Measurements from ENCODE around the gene ERBB2.

Gene ERBB2

GRCh38 chr17:39755554-39756379 is 55.9 kb downstream of the ERBB2 start:
- TF ChIP-seq, protein P1, sequence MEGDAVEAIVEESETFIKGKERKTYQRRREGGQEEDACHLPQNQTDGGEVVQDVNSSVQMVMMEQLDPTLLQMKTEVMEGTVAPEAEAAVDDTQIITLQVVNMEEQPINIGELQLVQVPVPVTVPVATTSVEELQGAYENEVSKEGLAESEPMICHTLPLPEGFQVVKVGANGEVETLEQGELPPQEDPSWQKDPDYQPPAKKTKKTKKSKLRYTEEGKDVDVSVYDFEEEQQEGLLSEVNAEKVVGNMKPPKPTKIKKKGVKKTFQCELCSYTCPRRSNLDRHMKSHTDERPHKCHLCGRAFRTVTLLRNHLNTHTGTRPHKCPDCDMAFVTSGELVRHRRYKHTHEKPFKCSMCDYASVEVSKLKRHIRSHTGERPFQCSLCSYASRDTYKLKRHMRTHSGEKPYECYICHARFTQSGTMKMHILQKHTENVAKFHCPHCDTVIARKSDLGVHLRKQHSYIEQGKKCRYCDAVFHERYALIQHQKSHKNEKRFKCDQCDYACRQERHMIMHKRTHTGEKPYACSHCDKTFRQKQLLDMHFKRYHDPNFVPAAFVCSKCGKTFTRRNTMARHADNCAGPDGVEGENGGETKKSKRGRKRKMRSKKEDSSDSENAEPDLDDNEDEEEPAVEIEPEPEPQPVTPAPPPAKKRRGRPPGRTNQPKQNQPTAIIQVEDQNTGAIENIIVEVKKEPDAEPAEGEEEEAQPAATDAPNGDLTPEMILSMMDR (IDR thresholded peaks at IDR 0.05; ENCODE audit: borderline replicate concordance, control extremely low read depth, extremely low read depth, insufficient read depth, missing control alignments), result no peak
- peak; percentile 82 for DNase-seq (ENCODE audit: low spot score)
- in situ Hi-C loops (cut with MboI; ENCODE audit: low sequenced_read_pairs, unreplicated experiment), result no loop called here

DNA sequence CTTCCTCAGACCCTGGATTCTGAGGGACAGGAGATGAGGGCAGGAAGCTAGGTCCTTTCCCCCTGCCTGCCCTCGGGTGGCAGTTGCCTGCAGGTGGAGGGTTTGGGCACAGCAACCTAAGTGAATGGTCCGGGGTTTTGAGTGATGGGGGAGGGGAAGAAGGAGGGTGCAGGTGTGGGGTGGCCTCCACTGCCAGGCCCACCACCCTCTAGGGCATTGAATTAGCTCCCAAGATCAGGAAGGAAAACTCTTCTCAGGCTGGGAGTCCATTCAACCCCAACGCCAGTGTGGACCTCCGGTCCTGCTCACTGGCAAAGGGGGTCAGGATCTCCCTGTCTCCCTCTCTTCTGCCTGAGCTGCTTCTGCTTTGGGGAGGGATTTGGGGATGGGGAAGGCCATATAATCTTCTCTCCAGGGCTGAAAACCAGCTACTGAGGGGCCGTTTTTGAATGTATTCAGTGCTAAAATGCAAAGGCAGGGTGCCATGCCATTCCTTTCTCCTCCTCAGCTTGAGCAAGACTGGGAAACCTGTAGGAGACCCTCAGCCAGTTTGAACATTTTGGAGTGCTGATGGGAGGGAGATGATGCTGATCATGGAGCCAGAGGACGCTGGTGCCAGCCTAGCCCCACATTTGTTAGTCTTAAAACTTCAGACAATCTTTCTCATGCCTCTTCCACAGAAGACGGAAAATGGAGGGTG is 56.7 kb downstream of the ERBB2 start:
- in situ Hi-C loops (cut with MboI; ENCODE audit: low sequenced_read_pairs, unreplicated experiment), result no loop called here
- TF ChIP-seq, protein P1 (IDR thresholded peaks at IDR 0.05; ENCODE audit: borderline replicate concordance, control extremely low read depth, extremely low read depth, insufficient read depth, missing control alignments), result no peak
- DNase-seq (ENCODE audit: low spot score), result no peak

DNA sequence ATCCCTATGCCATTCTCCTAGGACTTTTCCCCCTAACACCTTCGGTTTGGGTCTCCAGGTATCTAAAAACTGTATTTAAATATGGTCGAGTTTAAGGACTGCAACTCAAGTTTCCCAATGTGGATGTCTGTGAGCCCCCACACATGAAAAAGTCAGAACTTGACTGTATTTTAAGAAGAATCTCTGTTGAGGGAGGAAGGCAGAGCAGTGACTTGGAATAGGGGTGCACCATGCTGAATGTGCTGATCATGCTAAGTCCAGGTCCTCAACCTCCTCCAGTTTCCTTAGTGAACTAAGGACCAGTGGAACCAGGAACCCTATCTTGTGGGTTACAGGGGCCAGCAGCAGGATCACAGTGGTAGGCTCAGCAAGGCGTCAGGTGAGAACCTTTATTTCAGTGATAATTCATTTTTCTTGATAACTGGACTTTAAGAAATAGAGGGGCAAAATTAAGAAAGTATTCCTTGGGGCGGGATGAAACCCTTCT is 57.4 kb downstream of the ERBB2 start:
- no peak for DNase-seq (ENCODE audit: low spot score)

DNA sequence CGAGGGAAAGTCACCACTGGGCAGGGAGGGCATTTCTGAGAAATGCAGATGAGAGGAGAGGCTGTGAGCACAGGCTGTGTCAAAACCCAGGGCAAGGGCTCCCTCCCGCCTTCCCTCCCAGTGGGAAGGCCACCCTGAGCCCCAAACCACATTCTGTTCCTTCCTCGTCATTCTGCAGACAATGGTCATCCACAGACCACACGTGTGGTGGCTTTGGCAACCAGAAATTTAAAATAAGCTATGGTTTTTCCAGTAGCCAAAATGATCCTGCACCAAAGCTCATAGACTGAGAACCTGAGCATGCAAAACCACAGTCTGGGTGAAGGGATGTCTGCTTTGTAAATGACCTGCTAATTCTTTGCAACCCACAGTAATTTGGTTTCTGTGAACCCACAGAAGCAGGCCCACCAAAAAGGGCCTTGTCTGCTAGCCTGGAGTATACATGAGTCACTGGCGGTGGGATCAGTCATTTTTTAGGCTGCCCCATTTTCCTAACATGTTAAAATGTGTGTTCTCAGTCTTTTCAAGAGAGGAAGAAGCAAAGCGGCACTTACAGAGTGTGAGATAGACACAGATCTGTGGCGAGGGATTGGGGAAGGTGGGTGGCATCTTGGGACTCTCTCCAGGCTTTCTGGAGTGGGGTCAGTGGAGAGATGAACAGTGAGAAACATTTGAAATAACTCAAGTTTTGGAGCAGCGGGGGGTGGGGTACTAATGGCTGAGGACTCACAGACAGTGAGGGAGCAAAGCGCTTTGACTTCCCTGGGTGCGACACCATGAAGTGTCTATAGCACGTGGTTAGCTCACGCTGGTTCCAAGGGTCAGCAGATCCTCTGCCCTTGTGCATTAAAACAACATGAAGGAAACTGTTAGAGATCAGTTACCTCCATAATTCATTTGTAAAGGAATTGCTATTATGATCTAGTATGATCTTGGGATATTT is 58.3 kb downstream of the ERBB2 start:
- TF ChIP-seq, protein P1 (IDR thresholded peaks at IDR 0.05; ENCODE audit: borderline replicate concordance, control extremely low read depth, extremely low read depth, insufficient read depth, missing control alignments), result no peak
- in situ Hi-C loops (cut with MboI; ENCODE audit: low sequenced_read_pairs, unreplicated experiment), result no loop called here
- DNase-seq (ENCODE audit: low spot score), result peak; percentile 61

More for the DNA sequence above, 57.4 kb downstream of the ERBB2 start:
- in situ Hi-C loops (cut with MboI; ENCODE audit: low sequenced_read_pairs, unreplicated experiment), result no loop called here
- TF ChIP-seq, protein P1 (IDR thresholded peaks at IDR 0.05; ENCODE audit: borderline replicate concordance, control extremely low read depth, extremely low read depth, insufficient read depth, missing control alignments), result no peak

- no peak for DNase-seq (ENCODE audit: low spot score)
- in situ Hi-C loops (cut with MboI; ENCODE audit: low sequenced_read_pairs, unreplicated experiment), result no loop called here
- TF ChIP-seq, protein P1 (IDR thresholded peaks at IDR 0.05; ENCODE audit: borderline replicate concordance, control extremely low read depth, extremely low read depth, insufficient read depth, missing control alignments), result no peak
Measured at GRCh38 chr17:39759204-39759603, 59.3 kb downstream of the ERBB2 start.
